Measurements from ENCODE around the gene SLCO3A1. TPM values are rescaled to one million over a fixed set of nuclear protein-coding genes. Genes with fewer than 3 reads are reported as not detected.

The SLCO3A1 gene
- total and polyA plus RNA-seq, 2 of the 8 experiments (the other 6 are each of a cell fraction or from before 2014, with no cell fraction given): 15.1 to 20.4 TPM

- Histone ChIP-seq H3K9ac (replicated peaks in 1 of 4; ENCODE audit: extremely low read depth in 1 of 4, low read depth in 3 of 4, low read length in 3 of 4) (0 out of 7 replicates have a peak overlapping the region, but pooled peaks of 1 of the 4 experiments have one; percentile 28), H3K14ac (ENCODE audit: insufficient read length) (no peak overlapping the region), H3K36me3 (ENCODE audit: control insufficient read depth in 2 of 4, insufficient read depth in 4 of 4, low read length in 3 of 4) (no peaks in the 10 kb centered on the region), H4K5ac (ENCODE audit: insufficient read length, low read depth, low read length) (no peak overlapping the region), H3K79me2 (ENCODE audit: control insufficient read depth in 1 of 2, insufficient read depth in 2 of 2, low read length in 2 of 2) (no peaks in the 10 kb centered on the region), H2AK5ac (ENCODE audit: low read depth, low read length) (no peak overlapping the region), H3K79me1 (ENCODE audit: low read depth, low read length) (no peaks in the 10 kb centered on the region; the same call in 1 of the 2 replicates), H3K23me2 (ENCODE audit: low read depth, low read length) (no peaks in the 10 kb centered on the region), H2BK5ac (ENCODE audit: low read depth, low read length) (no peak overlapping the region), H2BK12ac (ENCODE audit: low read depth, low read length) (no peak overlapping the region), H2AFZ (ENCODE audit: low read length) (no peak overlapping the region), H4K20me1 (replicated peaks in 1 of 2; ENCODE audit: control insufficient read depth in 1 of 2, insufficient read depth in 2 of 2, low read length in 2 of 2) (no peaks in the 10 kb centered on the region), H3K27me3 (replicated peaks in 1 of 4; ENCODE audit: control insufficient read depth in 3 of 4, extremely low read depth in 1 of 4, insufficient read depth in 3 of 4, low read length in 3 of 4) (no peaks in the 10 kb centered on the region), H3K4me2 (ENCODE audit: insufficient read depth in 1 of 2, low read depth in 2 of 2, low read length in 2 of 2) (no peak overlapping the region), H3K23ac (ENCODE audit: insufficient read length) (no peak overlapping the region), H3K27ac (ENCODE audit: low read depth, low read length) (no peak overlapping the region), H3K4me1 (replicated peaks in 1 of 4; ENCODE audit: control insufficient read depth in 3 of 4, insufficient read depth in 4 of 4, low read length in 3 of 4) (no peaks in the 10 kb centered on the region), H2BK20ac (ENCODE audit: low read length) (no peak overlapping the region), H3K56ac (replicated peaks; ENCODE audit: insufficient read length, low read depth, low read length) (no peak overlapping the region), H3K4ac (replicated peaks; ENCODE audit: insufficient read length, low read depth, low read length) (no peak overlapping the region), H3K18ac (ENCODE audit: extremely low read depth, low read length) (no peak overlapping the region), H2BK120ac (replicated peaks; ENCODE audit: low read depth, low read length) (no peak overlapping the region), H3K4me3 (ENCODE audit: extremely low read depth in 1 of 4, insufficient read depth in 2 of 4, low read depth in 3 of 4, low read length in 4 of 4) (no peak overlapping the region), H2BK15ac (ENCODE audit: low read length) (no peak overlapping the region), H4K8ac (ENCODE audit: extremely low read depth, insufficient read depth, low read length) (no peak overlapping the region), H3K9me3 (ENCODE audit: insufficient read depth in 2 of 2, low read depth in 1 of 2, low read length in 1 of 2) (no peaks in the 10 kb centered on the region), H4K91ac (replicated peaks; ENCODE audit: insufficient read length, low read length) (no peak overlapping the region)
- WGBS, 2 experiments (ENCODE audit: extremely low coverage in 1 of 2, insufficient coverage in 1 of 2, insufficient read length in 1 of 2, insufficient replicate concordance in 2 of 2, low coverage in 1 of 2, low lambda C conversion rate in 2 of 2, missing lambda C conversion rate in 1 of 2): 86% methylated on average over 9 of the region's 9 CpGs; no CpG with 5 or more reads in 1 of the 2 experiments
- POLR2A ChIA-PET (ENCODE audit: partially characterized antibody): no interaction called here
- CTCF ChIA-PET (ENCODE audit: partially characterized antibody): interaction anchor here (1.2 to 1.9 kb wide), 5 partner anchors 10 to 139 kb away, joined by 3 to 7 read pairs (median 3); no protein-coding TSS in a partner anchor
- no peak for DNase-seq (ENCODE audit: low read depth in 1 of 2, low spot score in 2 of 2)
- FAIRE-seq: no peak
- TF ChIP-seq ASH2L (IDR thresholded peaks at IDR 0.05; ENCODE audit: low read length) (no peak), SP2 (IDR thresholded peaks at IDR 0.05; ENCODE audit: low read length) (no peak), JUN (IDR thresholded peaks at IDR 0.05; ENCODE audit: low read depth, low read length) (no peak), SIN3A (conservative IDR thresholded peaks at IDR 0.05 in 1 of 2, IDR thresholded peaks at IDR 0.05 in 1 of 2; ENCODE audit: low read depth in 1 of 2, low read length in 2 of 2) (no peak), POLR2A (IDR thresholded peaks at IDR 0.05; ENCODE audit: control extremely low read depth in 1 of 2, low read depth in 2 of 2, low read length in 2 of 2) (no peak), USF2 (IDR thresholded peaks at IDR 0.05; ENCODE audit: low read length) (no peak), ATF2 (IDR thresholded peaks at IDR 0.05; ENCODE audit: low read length) (no peak), RXRA (IDR thresholded peaks at IDR 0.05; ENCODE audit: insufficient read depth, low read depth, low read length) (no peak), KDM1A (IDR thresholded peaks at IDR 0.05; ENCODE audit: borderline replicate concordance, low read length) (no peak), TAF1 (IDR thresholded peaks at IDR 0.05; ENCODE audit: low read depth, low read length) (no peak)
Measured at GRCh38 chr15:92050220-92050898, 196.9 kb downstream of the SLCO3A1 start.
